NCI-H1105 (cell line): ENCODE results near the gene CHD1.

Experiments used
- DNase-seq: peaks from one replicate; lab custom pipeline; 2025; lab: John Stamatoyannopoulos, UW

CHD1 gene

GRCh38 chr5:98807806-98808205, 121.0 kb downstream of the CHD1 start:
- no peak for DNase-seq

GRCh38 chr5:98805070-98805469, 123.7 kb downstream of the CHD1 start:
- DNase-seq: no peak

GRCh38 chr5:98804066-98804465, 124.7 kb downstream of the CHD1 start:
- DNase-seq: no peak
